Body of pancreas (tissue), 4 donors: ENCODE measurements around the gene PPP6R3.

Experiments used
- CTCF ChIP-seq, 7 experiments: fragments of 450-650 bp in 4 of 7; fragments of 200-600 bp in 3 of 7; sonication (generic) in 3 of 7; IDR thresholded peaks; one replicate each; pipeline ENCODE4 v1.5.1; 2016 to 2019; ENCODE audit warnings: antibody characterized with exemption in 7 of 7
- POLR2A ChIP-seq, 3 donors: fragments of 450-650 bp; IDR thresholded peaks; one replicate each; pipeline ENCODE4 v1.6.1; 2016; ENCODE audit warnings: antibody characterized with exemption in 3 of 3, mild to moderate bottlenecking in 2 of 3

- TF ChIP-seq POLR2A (IDR thresholded peaks at IDR 0.05) (no peak), CTCF (IDR thresholded peaks at IDR 0.05) (no peak)
Observed at GRCh38 chr11:68610452-68611116, 150.0 kb downstream of the PPP6R3 start.
